Kidney tubule cell (primary cell): Measurements from ENCODE around the gene MASP2.
"Not testable (repeated sequence)": the region's sequence is repeated elsewhere in the genome, so short reads cannot be mapped to it uniquely, and the experiment has no call there.

Source experiments
- DNase-seq: peaks from one replicate; pipeline ENCODE4 v3.0.0-alpha.2; 2018; ENCODE audit warnings: low spot score

The MASP2 gene

DNA sequence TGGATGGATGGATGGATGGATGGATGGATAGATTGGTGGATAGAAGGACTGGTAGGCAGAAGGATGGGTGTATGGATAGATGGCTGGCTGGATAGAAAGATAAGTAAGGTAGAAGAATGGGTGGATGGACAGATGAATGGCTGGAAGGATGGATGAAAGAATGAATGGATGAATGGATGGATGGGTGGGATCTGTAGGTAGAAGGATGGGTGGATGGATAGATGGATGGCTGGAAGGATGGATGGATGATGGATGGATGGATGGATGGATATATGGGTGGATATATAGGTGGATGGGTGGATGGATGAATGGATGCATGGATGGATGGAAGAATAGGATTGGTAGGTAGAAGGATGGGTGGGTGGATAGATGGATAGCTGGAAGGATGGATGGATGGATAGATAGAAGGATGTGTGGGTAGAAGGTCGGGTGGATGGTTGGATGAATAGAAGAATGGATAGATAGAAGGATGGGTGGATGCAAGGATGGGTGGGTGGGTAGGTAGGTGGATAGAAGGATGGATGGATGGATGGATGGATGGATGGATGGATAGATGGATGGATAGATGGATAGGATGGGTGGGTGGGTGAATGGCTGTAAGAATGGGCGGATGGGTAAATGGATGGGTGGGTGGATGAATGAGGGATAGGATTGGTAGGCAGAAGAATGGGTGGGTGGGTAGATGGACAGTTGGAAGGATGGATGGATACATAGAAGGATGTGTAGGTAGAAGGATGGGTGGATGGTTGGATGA lies 7.5 kb downstream of the MASP2 start:
- no peak for DNase-seq

DNA sequence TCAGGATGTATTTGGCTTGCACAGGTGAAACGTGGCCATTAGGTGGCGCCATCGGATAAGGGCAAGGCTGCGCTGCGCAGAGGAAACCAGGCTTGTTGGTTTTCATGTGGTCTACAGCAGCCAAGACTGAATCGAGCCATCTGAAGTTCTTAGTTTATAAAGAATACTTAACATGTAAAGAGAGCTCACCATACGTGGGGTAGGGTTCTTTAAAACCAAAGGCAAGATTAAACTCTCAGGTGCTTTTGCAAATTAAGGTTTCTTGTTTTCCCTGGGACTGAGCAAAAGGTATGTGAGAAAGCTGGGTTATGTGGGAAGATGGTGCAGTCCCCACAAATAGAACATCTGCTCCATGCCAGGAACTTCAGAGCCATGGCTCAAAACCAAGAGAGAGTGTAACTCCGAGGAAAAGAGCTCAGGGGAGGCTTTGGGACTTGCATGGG lies 9.3 kb downstream of the MASP2 start:
- peak; percentile 79 for DNase-seq

- DNase-seq = not testable (repeated sequence)
Observed at GRCh38 chr1:11037019-11037739, 9.9 kb downstream of the MASP2 start.

- DNase-seq = no peak
Observed at GRCh38 chr1:11031624-11032262, 15.3 kb downstream of the MASP2 start.

DNA sequence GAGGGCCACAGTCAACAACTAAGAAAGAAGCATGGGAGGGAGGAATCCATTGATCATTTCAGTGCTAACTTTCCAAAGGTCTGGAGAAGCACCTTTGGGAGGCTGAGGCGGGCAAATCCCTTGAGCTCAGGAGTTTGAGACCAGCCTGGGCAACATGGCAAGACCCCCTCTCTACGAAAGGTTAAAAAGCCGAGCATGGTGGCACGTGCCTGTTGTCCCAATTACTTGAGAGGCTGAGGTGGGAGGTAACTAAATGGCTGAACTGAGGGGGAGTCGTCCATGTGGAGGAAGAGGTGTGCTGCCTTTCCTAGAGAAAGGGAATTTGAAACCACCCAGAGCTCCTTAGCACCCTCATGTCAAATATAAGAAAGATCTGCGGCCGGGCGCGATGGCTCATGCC lies 16.2 kb downstream of the MASP2 start:
- DNase-seq = no peak

- no peak for DNase-seq
Observed at GRCh38 chr1:11028018-11028417, 19.0 kb downstream of the MASP2 start.

DNA sequence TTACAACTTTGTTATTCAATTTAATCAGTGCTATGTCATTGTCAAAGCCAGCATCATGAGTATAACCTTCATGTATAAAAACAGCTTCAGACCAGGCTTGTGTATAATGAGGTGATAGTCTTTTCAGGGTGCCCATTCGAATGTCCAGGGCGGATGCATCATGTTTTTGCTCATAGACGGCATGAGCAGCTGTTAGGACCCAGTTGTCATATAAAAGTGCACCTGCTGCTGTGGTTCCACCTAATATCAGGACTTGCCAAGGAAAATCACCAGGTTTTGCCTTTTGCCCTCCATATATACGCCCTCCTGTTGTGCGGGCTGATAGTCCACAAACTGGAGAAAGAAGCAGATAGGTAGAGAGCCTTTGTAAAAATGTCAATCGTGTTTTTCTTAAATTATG lies 19.7 kb downstream of the MASP2 start:
- no peak for DNase-seq

GRCh38 chr1:11026903-11027302 lies 20.1 kb downstream of the MASP2 start:
- no peak for DNase-seq

GRCh38 chr1:11026052-11026451 lies 21.0 kb downstream of the MASP2 start:
- no peak for DNase-seq

GRCh38 chr1:11025618-11026017 lies 21.4 kb downstream of the MASP2 start:
- no peak for DNase-seq

DNA sequence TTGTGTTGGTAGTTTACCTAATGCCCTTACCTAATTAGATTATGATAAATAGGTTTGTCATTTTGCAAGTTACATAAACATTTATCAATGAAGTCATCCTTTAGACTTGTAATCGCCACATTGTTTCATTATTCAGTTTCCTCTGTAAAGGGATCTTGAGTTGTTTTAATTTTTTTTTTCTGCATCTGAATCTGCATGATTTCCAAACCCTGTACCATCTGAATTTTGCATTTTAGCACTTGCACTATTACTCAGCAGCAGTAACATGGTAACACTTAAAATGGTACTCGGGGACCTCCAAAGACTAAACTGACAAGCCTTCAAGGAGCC lies 22.2 kb downstream of the MASP2 start:
- DNase-seq = no peak

- no peak for DNase-seq
Observed at GRCh38 chr1:11024154-11024873, 22.7 kb downstream of the MASP2 start.

- DNase-seq = no peak
Observed at GRCh38 chr1:11023201-11023600, 23.8 kb downstream of the MASP2 start.

DNA sequence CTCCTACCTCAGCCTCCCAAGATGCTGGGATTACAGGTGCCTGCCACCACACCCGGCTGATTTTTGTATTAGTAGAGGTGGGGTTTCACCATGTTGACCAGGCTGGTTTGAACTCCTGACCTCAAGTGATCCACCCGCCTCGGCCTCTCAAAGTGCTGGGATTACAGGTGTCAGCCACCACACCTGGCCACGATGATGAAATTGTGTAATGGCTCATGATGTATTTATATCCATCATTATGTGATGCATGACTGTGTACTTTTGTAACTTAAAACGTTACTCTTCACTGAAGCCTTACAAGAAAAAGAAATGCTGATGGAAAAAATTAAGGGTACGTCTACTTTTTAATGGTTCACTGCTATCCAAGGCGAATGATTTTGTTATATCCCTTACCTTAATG lies 27.1 kb downstream of the MASP2 start:
- no peak for DNase-seq

DNA sequence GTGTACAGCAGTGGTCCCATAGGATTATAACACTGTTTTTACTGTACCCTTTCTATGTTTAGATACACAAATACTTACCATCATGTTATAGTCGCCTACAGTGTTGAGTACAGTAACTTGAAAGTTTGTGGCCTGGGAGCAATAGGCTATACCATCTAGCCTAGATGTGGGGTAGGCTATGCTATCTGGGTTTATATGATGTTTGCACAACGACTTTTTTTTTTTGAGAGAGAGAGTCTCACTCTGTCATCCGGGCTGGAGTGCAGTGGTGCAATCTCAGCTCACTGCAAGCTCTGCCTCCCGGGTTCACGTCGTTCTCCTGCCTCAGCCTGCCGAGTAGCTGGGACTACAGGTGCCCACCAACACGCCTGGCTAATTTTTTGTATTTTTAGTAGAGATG lies 27.7 kb downstream of the MASP2 start:
- not testable (repeated sequence) for DNase-seq

DNA sequence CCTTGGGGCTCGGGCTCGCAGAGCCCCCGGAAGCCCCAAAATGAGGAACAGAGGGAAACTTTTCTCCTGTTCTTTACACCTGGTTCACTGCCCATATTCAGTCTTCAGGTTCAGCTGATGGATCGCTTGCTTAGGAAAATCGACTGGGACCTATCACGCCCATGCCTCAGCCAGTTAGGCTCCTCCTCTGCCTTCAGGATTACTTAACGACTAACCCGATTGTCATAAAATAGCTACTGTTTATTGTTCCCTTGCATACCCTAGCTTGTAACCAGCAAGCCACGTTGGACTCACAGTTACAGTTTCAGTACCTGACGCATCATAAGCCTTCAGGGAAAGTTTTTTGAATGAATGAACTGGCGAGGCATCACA lies 33.9 kb downstream of the MASP2 start:
- DNase-seq = no peak

DNA sequence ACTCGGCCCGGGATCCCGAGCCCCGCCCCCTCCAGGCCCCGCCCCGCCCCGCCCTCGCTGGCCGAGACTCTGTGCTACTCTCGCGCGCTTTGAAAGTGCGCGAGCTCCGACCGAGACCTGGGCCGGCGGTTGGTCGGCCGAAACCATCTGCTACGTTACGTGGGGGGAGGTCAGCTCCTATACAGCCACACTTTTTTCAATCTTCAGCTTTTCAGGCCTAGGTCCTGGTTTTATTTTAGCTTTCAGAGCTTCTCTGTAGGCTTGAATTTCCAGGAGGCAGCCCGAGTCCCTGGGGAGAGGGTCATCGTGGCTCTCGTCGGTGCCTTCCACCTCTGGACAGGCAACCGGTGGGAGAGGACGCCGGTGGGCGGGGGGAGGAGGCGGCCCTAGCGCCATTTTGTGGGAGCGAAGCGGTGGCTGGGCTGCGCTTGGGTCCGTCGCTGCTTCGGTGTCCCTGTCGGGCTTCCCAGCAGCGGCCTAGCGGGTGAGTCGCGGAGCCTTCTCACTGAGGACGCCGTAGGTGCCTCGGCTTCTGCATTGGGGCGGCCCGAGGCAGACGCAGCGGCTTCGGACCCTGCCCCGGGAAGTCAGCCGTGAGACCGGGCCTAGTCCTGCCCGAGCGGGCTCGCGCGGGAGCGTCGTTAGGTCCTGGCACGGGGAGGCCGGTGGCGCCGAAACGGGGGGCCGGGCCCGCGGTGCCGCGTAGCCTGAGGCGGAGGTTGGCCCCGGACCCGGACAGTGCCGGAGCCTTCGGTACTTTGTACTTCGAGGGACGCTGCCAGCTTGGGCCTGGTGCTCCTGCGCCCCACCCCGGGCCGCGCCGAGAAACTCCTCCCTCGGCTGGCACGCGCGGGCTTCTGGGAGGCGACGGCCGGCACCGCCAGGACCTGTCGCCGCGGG lies 34.5 kb downstream of the MASP2 start, which contains the start of gene TARDBP:
TARDBP (plus strand) TSS at position 395 of the 900 bp plus-strand sequence. CDS start 1,074 bp downstream, outside the sequence.
- DNase-seq = peak; percentile 91

GRCh38 chr1:11000526-11000925 lies 46.5 kb downstream of the MASP2 start:
- DNase-seq = no peak

DNA sequence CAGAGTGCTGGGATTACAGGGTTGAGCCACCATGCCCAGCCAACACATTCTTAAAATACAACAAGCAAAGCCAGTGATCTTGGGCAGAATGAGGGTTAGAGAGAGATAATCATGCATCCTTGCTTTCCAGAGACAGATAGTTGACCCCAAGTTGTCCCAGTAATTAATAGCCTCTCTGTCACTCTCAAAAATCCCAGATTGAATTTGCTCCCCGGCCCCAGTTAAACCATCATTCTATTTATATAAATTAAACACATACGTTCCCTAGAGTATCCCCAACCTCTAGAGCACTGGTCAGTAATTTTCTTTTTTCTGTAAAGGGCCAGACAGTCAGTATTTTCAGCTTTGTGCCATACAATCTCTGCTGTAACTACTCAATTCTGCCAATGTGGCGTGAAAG lies 50.9 kb downstream of the MASP2 start:
- DNase-seq = no peak

GRCh38 chr1:10992864-10993263 lies 54.2 kb downstream of the MASP2 start:
- no peak for DNase-seq

GRCh38 chr1:10992004-10992403 lies 55.0 kb downstream of the MASP2 start:
- not testable (repeated sequence) for DNase-seq
